Measurements from ENCODE around the gene RNASEL.

RNASEL gene

DNA sequence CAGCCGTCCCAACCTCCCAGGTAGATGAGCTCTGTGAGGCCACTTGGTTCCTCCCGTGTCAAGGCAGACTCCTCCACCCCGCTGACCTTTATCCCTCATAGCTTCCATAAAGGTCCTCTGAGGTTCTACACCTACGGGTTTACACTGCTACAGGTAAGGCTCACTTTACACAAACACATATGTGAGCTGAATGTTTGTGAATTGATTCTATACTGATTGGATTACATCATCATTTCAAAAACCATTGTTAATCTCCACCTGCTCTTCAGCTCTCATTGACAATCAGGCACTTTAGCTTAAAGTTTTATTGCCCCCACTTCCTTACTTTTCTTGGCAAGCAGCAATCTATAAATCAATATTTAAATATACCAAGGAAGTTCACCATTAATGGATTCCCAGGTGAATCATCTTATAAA, 28.0 kb upstream of the RNASEL start:
- H3K4me2 ChIP-seq (ENCODE audit: low read length), result no peak overlapping the region
- H3K27ac ChIP-seq, result no peak overlapping the region
- no peaks in the 10 kb centered on the region for H3K4me1 ChIP-seq
- TF ChIP-seq, protein P1, sequence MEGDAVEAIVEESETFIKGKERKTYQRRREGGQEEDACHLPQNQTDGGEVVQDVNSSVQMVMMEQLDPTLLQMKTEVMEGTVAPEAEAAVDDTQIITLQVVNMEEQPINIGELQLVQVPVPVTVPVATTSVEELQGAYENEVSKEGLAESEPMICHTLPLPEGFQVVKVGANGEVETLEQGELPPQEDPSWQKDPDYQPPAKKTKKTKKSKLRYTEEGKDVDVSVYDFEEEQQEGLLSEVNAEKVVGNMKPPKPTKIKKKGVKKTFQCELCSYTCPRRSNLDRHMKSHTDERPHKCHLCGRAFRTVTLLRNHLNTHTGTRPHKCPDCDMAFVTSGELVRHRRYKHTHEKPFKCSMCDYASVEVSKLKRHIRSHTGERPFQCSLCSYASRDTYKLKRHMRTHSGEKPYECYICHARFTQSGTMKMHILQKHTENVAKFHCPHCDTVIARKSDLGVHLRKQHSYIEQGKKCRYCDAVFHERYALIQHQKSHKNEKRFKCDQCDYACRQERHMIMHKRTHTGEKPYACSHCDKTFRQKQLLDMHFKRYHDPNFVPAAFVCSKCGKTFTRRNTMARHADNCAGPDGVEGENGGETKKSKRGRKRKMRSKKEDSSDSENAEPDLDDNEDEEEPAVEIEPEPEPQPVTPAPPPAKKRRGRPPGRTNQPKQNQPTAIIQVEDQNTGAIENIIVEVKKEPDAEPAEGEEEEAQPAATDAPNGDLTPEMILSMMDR (IDR thresholded peaks at IDR 0.05), result no peak
- no peaks in the 10 kb centered on the region for H3K79me2 ChIP-seq
- H3K27me3 ChIP-seq (ENCODE audit: control insufficient read depth, insufficient read depth, low read length), result no peaks in the 10 kb centered on the region
- H3K9ac ChIP-seq, result no peak overlapping the region
- H2AFZ ChIP-seq, result no peak overlapping the region
- H3K9me3 ChIP-seq (ENCODE audit: control insufficient read depth, low read length), result no peaks in the 10 kb centered on the region
- H3K4me3 ChIP-seq (ENCODE audit: low read depth, low read length), result no peak overlapping the region
- no peaks in the 10 kb centered on the region for H3K36me3 ChIP-seq (ENCODE audit: control insufficient read depth, insufficient read depth, low read length)

DNA sequence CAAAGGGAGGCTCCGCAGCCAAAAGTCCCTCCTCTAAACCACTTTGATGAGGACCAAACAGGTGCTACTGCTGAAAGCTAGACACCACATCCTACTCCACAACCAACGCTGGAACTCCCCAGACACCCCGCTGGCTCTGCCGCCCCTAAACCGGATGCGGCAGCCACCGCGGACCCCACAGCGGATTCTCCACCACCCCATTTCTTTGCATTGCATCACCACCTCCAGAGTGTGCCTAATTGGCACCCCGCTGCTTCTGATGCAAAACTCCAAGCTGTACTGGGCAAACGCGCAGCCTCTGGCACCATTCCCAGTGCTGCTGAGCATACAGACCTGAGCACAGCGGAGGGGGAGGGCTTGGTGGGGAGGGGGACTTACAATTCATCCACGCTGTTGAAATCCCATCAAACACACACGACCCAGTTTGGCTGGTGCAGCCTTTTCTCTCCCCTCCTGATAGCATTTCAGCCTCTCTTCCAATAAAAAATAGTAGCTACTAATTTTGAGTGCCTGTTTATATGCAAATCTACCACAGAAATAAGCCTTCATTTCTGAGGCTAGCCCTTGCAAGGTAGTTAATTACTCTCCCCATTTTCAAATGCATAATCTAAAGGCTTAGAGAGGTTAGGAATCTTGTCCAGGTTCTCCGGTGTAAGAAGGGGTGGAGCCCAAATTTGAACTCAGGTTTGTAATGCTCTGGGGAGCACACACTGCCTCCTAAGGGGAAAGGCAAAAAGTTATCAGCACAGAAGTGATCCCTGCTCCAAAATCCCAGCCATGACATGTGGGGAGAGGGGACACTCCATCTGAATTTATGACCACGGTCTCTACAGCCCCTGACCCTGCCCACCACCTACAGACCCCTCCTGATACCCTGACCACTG, 27.3 kb upstream of the RNASEL start:
- Histone ChIP-seq H3K27ac (no peak overlapping the region), H3K27me3 (ENCODE audit: control insufficient read depth, insufficient read depth, low read length) (no peaks in the 10 kb centered on the region), H3K4me3 (ENCODE audit: low read depth, low read length) (no peak overlapping the region)

DNA sequence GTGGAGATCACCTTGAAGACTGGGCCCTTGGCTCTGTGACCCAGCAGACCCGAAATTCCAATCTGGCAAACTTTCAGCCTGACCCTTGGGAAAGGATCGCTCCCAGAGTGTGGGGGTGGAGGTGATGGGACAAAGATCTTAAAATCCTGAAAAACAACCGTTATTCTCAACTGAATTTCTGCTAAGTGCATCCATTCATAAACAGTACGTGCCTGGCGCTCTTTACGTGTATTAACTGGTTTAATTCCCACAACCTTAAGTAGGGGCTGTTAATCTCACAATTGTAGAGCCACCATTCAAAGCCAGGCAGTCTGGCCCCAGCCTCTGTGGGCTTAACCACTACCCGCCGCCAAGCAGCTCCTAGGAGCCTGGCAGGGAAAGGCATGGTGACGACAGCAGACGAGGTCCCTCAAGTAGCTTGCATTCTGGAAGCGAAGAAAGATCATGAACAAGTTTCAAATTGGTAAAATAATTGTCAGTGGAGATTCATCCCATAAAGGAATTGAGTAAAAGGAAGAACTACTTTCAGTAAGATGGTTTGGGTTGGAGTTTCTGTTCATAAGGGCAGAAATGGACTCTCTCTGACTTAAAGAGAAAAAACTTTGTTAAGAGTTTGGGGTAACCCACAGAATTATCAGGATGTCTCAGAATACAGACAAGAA, 26.5 kb upstream of the RNASEL start:
- Histone ChIP-seq H2AFZ (peak overlapping the region; percentile 76), H3K27ac (peak overlapping the region; percentile 80), H3K79me2 (no peaks in the 10 kb centered on the region), H3K4me2 (ENCODE audit: low read length) (peak overlapping the region; percentile 63), H3K4me1 (no peaks in the 10 kb centered on the region), H3K9me3 (ENCODE audit: control insufficient read depth, low read length) (no peaks in the 10 kb centered on the region), H3K27me3 (ENCODE audit: control insufficient read depth, insufficient read depth, low read length) (no peaks in the 10 kb centered on the region), H3K4me3 (ENCODE audit: low read depth, low read length) (peak overlapping the region; percentile 54), H3K36me3 (ENCODE audit: control insufficient read depth, insufficient read depth, low read length) (no peaks in the 10 kb centered on the region), H3K9ac (no peak overlapping the region)
- TF ChIP-seq, protein P1 (IDR thresholded peaks at IDR 0.05), result no peak

More for the DNA sequence above, 27.3 kb upstream of the RNASEL start:
- Histone ChIP-seq H2AFZ (no peak overlapping the region), H3K9ac (no peak overlapping the region), H3K4me1 (no peaks in the 10 kb centered on the region), H3K36me3 (ENCODE audit: control insufficient read depth, insufficient read depth, low read length) (no peaks in the 10 kb centered on the region), H3K79me2 (no peaks in the 10 kb centered on the region), H3K4me2 (ENCODE audit: low read length) (no peak overlapping the region), H3K9me3 (ENCODE audit: control insufficient read depth, low read length) (no peaks in the 10 kb centered on the region)
- TF ChIP-seq, protein P1 (IDR thresholded peaks at IDR 0.05), result no peak

DNA sequence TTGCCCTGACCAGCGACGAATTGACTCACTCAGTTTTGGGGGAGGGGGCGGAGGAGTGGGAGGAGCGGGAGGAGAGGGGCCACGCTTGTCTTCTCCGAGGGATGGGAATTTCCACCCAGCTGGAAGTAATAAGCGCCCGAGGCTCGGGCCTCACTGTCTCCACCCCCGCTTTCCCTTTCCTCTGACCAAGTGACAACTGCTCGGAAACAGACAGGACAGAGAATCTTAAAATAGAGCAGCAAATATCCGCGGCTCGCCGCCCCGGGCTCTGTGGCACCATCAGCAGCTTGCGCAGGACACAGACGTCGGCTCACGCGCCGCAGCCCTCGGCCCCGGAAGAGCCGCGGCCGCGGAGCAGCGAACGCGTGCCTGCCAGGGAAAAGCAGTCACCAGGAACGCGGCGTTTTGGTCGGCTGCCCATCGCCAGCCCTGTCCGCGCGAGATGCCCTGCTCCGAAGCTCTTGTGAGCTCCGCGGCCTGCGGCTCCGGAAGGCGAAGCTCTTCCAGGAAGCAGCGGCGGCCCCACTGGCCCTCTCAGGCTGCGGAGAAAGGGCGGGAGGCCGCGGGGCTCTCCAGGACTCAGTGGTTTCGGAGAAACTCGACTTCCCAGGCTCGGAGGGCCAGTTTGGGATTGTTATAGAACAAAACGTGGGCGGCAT, 25.9 kb upstream of the RNASEL start:
- H3K36me3 ChIP-seq (ENCODE audit: control insufficient read depth, insufficient read depth, low read length), result no peaks in the 10 kb centered on the region
- H3K79me2 ChIP-seq, result no peaks in the 10 kb centered on the region
- peak overlapping the region; percentile 80 for H3K27ac ChIP-seq
- peak overlapping the region; percentile 63 for H3K4me2 ChIP-seq (ENCODE audit: low read length)
- H3K9ac ChIP-seq, result no peak overlapping the region
- TF ChIP-seq, protein P1 (IDR thresholded peaks at IDR 0.05), result no peak
- H3K4me3 ChIP-seq (ENCODE audit: low read depth, low read length), result peak overlapping the region; percentile 54
- no peaks in the 10 kb centered on the region for H3K27me3 ChIP-seq (ENCODE audit: control insufficient read depth, insufficient read depth, low read length)
- H2AFZ ChIP-seq, result peak overlapping the region; percentile 76
- H3K4me1 ChIP-seq, result no peaks in the 10 kb centered on the region
- H3K9me3 ChIP-seq (ENCODE audit: control insufficient read depth, low read length), result no peaks in the 10 kb centered on the region
